ENCODE measurements around the gene RELA.

RELA gene

DNA sequence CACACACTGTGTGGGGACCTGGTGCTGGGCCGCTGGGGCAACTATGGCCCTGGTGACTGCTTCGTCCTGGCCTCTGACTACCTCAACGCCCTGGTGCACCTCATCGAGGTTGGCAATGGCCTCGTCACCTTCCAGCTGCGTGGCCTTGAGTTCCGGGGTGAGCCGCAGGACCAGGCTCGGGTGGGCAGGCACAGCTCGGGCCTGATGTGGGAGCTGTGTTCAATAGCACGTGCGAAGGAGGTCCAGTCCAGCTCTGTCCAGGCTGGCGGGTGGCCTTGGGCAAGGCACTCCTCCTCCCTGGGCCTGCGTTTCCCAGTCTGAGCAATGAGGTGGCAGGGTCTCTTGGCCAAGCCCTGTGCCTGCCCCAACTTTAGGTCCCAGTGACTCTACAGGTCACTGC, 33.1 kb downstream of the RELA start:
- DNase-seq = no peak

DNA sequence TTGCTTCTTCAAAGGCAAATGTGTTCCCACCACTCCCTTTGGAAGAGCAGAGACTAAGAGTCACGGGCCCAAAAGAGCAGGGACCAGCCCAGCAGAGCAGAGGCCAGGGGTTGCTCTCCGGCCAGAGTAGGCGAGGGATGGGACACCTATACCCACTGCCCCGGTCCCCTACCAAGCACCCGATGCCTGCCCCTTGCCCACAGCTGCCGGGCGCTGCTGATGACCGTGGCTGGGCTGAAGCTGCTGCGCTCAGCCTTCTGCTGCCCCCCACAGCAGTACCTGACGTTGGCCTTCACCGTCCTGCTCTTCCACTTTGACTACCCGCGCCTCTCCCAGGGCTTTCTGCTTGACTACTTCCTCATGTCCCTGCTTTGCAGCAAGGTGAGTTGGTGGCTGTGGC, 35.5 kb downstream of the RELA start:
- no peak for DNase-seq

DNA sequence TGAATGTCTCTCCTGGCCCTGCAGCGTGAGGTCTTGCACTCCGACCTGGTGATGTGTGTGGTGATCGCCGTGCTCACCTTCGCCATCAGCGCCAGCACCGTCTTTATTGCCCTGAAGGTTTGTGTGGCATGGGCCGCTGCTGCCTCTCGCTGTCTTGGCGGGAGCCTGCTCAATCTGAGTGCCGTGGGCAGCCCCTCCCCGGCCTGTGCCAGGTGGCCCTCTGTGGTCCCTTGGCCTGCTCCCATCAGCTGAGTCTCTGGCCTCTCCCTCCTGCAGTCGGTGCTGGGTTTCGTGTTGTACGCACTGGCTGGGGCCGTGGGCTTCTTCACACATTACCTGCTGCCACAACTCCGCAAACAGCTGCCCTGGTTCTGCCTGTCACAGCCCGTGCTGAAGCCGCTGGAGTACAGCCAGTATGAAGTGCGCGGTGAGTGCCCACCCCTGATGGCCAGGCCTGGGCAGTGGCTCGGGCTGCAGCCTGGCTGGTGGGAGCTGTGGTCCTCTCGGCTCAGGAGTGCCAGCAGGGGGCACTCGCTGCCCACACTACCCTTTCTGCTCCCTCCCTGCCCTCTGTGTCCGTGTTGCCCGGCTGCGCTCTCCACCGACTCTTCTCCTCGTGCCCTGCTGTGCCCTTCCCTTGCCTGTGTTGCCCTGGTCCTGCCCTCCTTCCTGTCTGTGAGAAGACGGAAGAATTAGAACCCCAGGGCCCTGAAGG, 36.9 kb downstream of the RELA start:
- DNase-seq = peak; percentile 66

- DNase-seq = no peak
These were observed 37.6 kb downstream of the RELA start for GRCh38 chr11:65624931-65625627.

- DNase-seq = no peak
These were observed 38.7 kb downstream of the RELA start for GRCh38 chr11:65623852-65624616.

GRCh38 chr11:65623177-65623576, 39.5 kb downstream of the RELA start:
- no peak for DNase-seq

DNA sequence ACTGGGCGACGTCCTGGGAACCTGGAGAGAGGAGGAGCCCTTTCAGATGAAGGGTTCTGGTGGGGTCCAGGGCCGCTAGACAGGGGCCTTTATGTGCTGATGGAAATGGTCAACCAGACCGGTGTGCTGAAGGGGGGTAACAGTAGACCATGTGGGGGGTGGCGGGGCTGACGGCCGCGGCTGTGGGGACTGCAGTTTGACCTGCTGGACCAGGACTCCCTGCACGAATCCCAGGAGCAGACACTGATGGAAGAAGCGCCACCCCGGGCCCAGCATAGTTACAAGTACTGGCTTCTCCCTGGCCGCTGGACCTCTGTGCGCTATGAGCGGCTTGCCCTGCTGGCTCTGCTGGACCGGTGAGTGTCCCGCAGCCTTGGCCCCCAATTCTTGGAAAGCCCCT, 40.7 kb downstream of the RELA start:
- DNase-seq = no peak

GRCh38 chr11:65621460-65621859, 41.3 kb downstream of the RELA start:
- no peak for DNase-seq

DNA sequence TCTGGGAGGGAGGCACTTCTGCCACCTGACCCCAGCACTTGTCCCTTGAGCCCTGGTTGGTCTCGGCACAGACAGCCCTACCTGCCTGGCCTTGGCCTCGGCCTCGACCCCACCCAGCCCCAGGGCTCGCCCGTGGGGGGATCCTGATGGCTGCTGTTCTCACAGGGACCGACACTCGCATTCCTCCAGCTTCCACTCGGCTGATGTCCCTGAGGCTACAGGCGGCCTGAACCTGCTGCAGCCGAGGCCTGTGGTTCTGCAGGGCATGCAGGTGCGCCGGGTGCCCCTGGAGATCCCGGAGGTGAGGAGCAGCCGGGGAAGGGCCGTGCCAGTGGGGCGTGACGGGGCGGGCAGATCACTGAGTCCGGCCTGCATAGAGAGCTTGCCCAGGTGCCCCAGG, 42.0 kb downstream of the RELA start:
- DNase-seq = no peak

DNA sequence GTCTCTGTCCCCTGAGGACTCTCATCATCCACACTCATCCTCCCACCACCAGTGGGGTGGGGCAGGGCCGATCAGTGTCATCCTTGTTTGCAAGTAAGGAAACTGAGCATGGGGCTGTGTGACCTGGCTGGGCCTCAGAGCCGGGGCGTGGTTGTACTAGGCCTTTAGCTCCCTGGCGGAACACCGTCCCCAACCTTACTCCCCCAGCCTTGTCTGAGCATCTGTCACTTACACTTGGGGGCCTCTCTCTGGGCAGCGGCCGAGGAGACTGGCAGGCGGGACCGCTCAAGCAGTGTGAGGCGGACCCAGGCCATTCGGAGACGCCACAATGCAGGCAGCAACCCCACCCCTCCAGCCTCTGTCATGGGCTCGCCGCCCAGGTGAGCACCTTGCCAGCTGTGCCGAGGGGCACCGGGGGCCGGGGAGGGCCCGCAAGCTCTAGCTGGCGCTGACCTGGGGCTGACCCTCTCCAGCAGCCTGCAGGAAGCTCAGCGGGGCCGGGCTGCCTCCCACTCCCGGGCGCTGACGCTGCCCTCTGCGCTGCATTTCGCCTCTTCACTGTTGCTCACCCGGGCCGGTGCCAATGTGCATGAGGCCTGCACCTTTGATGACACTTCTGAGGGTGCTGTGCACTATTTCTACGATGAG, 43.3 kb downstream of the RELA start:
- no peak for DNase-seq

DNA sequence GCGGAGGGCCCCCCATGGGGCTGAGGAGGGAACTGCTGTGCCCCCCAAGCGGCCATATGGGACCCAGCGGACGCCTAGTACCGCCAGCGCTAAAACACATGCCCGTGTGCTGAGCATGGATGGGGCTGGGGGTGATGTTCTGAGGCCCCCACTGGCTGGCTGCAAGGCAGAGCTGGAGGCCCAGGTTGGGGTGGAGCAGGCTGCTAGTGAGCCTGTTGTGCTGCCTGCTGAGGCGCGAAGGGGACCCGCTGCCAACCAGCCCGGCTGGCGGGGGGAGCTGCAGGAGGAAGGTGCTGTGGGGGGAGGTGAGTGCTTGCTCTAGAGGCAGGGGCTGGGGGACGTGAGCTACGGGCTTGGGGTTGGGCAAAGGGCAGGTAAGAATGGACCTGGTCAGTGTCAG, 44.0 kb downstream of the RELA start:
- DNase-seq = no peak

GRCh38 chr11:65617990-65618751, 44.5 kb downstream of the RELA start:
- no peak for DNase-seq

DNA sequence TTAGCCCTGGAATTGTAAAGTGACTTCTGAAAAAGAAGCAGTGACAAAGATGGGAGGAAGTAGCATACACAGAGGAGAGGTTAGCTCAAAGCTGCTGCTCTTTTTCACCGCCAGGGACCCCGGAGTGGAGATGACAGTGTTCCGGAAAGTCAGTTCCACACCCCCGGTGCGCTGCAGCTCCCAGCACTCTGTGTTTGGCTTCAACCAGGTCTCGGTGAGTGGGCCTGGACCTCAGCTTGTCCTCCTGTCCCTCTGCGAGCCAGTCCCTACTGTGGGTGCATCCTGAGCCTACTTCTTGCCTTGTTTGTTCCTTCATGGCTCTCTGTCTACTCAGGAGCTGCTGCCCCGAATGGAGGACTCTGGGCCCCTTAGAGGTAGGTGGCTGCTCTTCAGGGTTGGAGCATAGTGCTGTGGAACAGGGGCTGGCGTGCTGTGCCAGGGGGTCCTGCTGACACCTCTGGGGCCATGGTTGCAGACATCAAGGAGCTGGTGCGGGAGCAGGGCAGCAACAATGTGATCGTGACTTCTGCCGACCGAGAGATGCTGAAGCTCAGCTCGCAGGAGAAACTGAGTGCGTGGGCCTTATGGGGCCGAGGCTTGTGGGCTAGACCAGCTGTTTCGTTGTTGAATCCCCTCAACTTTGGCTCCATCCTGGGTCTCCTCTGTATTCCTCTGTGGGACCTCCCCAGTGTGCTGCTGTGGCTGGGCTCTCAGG, 45.4 kb downstream of the RELA start:
- DNase-seq = no peak

DNA sequence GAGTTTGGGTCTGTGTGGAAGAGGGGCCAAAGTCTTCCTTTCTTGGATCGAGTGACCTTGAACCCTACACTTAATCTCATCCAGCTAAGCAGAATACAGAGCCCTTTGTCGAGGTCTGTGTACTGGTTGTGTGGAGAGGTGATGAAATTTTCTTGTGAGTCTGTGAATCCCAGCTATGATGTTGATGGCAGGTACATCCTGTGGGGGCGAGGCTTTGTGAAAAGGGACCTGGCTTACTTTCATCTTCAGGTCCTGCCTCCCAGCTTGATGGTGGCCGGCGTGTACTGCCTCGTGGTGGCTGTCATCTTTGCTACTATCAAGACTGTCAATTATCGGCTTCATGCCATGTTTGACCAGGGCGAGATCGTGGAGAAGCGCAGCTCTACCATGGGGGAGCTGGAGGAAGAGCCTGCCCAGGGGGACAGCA, 46.1 kb downstream of the RELA start:
- DNase-seq = no peak

GRCh38 chr11:65615950-65616574, 46.7 kb downstream of the RELA start:
- DNase-seq = no peak

DNA sequence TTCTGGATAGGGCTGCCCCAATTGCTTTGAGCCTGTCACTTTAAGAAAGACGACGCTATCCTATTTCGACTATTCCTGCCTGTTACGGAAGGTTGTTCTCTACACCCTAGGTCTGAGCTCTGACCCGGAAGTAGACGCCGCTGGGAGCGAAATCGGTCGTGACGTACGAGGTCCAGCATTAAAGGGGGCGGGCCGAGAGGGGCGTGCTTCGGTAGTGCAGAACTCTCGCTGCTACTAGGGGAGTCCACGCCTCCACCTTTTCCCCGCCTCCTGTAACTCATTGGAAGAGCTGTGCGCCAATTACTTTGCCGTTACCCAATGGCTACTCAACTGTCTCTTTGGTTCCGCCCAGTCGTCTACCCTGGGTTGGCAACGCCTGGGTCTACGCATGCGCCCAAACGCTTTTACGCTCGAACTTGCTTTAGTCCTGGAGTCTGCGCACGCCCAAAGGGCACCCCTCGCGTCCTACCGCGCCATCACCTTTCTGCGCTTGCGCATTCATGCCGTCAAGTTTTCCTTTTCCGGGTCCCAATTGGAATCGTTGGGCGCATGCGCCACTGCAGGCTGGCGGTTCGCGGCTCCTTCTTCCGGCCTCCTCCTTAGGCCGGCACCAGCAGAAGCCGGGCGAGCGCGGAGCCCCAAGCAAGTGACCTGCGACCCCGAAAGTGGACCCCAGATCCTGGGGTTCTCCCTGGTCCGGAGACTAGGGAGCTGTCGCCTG, 47.3 kb downstream of the RELA start, which contains the start of gene PCNX3:
TSS of gene PCNX3 (plus strand) at position 548 of the 721 bp plus-strand sequence. CDS start 536 bp downstream, outside the sequence.
- DNase-seq = peak; percentile 100

DNA sequence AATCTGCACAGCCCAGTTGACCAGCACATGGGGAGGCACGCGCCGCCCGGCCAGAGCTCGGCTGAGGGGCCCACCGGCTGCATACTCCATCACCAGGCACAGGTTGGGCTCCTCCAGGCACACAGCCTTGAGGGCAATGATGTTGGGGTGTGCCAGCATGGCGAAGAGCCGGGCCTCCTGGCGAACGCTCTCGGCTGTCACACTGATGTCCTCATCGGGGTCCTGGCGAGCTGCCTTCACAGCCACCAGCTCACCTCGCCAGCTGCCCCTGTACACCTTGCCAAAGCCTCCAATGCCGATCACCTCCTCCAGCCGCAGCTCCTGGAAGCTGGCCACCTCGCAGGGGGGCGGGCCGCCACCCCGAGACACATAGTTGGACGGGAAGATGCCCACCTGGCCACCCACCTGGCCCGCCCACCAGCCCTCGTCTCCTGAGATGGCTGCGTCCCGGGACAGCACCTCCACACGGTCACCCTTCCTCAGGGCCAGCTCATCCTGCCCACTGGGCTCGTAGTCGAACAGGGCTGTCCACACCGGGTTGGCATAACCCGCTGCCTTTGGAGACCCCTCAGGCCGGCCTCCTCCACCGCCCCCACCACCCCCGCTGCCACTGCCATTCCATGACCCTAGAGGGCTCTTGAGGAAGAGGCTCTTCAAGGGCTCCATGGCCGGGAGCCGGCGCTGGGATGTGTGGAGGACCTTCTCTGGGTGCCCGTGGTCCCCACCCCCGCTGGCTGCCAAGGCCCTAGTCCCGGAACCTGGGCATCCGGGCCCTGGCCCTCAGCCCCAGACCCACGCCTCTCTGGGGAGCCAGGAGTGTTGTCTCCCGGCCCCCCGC, 49.4 kb downstream of the RELA start:
- no peak for DNase-seq

GRCh38 chr11:65612691-65613090, 50.0 kb downstream of the RELA start:
- DNase-seq = no peak

DNA sequence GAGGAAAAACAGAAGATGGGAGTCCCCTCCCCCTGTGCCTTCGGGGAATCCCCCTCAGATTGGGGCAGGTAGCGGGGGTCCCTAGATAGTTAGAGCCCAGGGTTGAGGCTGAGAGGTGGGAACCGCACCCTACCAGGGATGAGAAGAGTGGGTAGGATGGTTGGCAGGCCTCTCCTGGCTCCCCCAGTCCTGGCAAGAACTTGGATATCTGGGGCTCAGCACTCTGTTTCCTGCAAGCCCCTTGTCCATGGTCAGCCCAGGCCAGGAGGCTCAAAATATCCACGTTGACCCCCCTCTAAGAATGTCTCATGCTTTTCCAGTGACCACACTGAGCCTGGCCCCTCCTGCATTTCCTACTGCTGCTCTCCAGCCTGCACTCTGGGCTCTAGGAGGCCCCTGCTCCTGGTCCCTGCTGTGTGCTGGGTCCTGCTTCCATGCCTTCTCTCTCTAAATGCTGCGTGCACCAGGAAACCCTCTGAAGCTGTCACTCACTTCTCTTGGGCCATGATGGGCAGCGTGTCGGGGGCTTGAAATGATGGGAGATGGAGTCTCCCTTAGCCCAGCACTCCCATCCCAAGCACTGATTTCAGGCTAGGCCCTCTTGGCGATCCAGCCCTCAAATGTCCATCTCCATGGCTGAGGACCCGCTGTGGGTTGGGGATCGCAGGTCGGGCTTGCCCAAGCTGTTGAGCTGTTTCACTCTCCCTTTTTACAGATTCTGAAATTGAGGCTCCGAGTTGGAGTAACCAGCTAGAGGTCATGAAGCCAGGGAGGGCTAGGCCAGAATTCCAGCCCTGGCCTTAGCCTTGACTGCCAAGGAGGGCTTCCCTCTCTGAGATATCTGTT, 50.7 kb downstream of the RELA start:
- no peak for DNase-seq

Measured in midbrain (tissue), 1 donor.